Panc1 (cell line): ENCODE data around the gene TCF15. TPM values are rescaled to one million over a fixed set of nuclear protein-coding genes. Genes with fewer than 3 reads are reported as not detected.

Source experiments
- ATAC-seq: fragments of 200-7000 bp; cut with Tn5 transposase; 2 replicates; pipeline ENCODE4 v1.9.1; 2020; ENCODE audit warnings: mild to moderate bottlenecking, moderate library complexity
- BruUV-seq: library from RNA; stranded (reverse); fragments of 400-500 nt; replicated peaks from 2 replicates; lab custom pipeline; 2021; lab: Mats Ljungman, UMichigan
- CTCF ChIA-PET: fragments of 300-600 bp; sonication (Branson Sonifier 250); formaldehyde crosslinking; loops from one replicate; lab custom pipeline; 2022; ENCODE audit warnings: antibody characterized with exemption; lab: Charles Lee
- POLR2A ChIA-PET: fragments of 300-600 bp; sonication (Branson Sonifier 250); formaldehyde crosslinking; loops from one replicate; lab custom pipeline; 2022; ENCODE audit warnings: antibody characterized with exemption; lab: Charles Lee
- DNase-seq: peaks from one replicate; pipeline ENCODE4 v3.0.0-alpha.2; 2010; ENCODE audit warnings: low read depth, low spot score
- H3K27ac ChIP-seq: 2 replicates; pipeline ENCODE4 v1.5.1; 2011; ENCODE audit warnings: mild to moderate bottlenecking, low read length, inconsistent platforms
- H3K27me3 ChIP-seq: fragments of 200-500 bp; sonication (Bioruptor generic); 2 replicates; pipeline ENCODE4 v1.6.0; 2014; ENCODE audit warnings: low read length, inconsistent platforms; ENCODE audit not compliant: control insufficient read depth, insufficient read depth
- H3K36me3 ChIP-seq: fragments of 200-500 bp; sonication (Bioruptor generic); 2 replicates; pipeline ENCODE4 v1.5.1; 2014; ENCODE audit warnings: inconsistent platforms, mild to moderate bottlenecking, low read length, moderate library complexity; ENCODE audit not compliant: control insufficient read depth, insufficient read depth
- H3K4me1 ChIP-seq: 2 replicates; pipeline ENCODE4 v1.5.1; 2011; ENCODE audit warnings: inconsistent platforms, mild to moderate bottlenecking, low read length, moderate library complexity; ENCODE audit not compliant: control insufficient read depth, insufficient read depth
- H3K4me3 ChIP-seq, 2 experiments: 2 replicates each; pipeline ENCODE4 v1.5.1; 2011 to 2012; ENCODE audit warnings: low read depth in 2 of 2, low read length in 2 of 2, mild to moderate bottlenecking in 2 of 2, inconsistent platforms in 1 of 2, moderate library complexity in 1 of 2
- H3K9me3 ChIP-seq: fragments of 200-500 bp; sonication (Bioruptor generic); 2 replicates; pipeline ENCODE4 v1.5.1; 2014; ENCODE audit warnings: low read depth, mild to moderate bottlenecking, inconsistent platforms, low read length, moderate library complexity; ENCODE audit not compliant: control insufficient read depth, insufficient read depth
- POLR2AphosphoS5 ChIP-seq: IDR thresholded peaks from 2 replicates; pipeline ENCODE4 v1.6.1; 2012; ENCODE audit warnings: mild to moderate bottlenecking, low read depth, low read length, moderate library complexity
- SIN3A ChIP-seq: IDR thresholded peaks from 2 replicates; pipeline ENCODE4 v1.6.1; 2012; ENCODE audit warnings: low read depth, mild to moderate bottlenecking, low read length, moderate library complexity, borderline replicate concordance; ENCODE audit not compliant: insufficient read depth
- TCF7L2 ChIP-seq: IDR thresholded peaks from 2 replicates; pipeline ENCODE4 v1.6.1; 2011; ENCODE audit warnings: mild to moderate bottlenecking, low read depth, low read length, inconsistent platforms
- in situ Hi-C: cut with HindIII; loops from 2 replicates; pipeline ENCODE4 v1.10.0; 2016; ENCODE audit warnings: low sequenced_read_pairs, low pct_unique_long_range_greater_than_20kb
- intact Hi-C: fragments of 100-400 bp; cut with micrococcal nuclease; formaldehyde crosslinking; loops from one replicate; pipeline ENCODE4 v1.10.0; 2022; ENCODE audit not compliant: unreplicated experiment
- total RNA-seq: library from RNA; stranded (reverse); gene quantifications from one replicate; pipeline ENCODE4 v1.2.1, GENCODE V29; 2021; ENCODE audit not compliant: unreplicated experiment
- TF ChIP-seq, protein P1 (sequence below): fragments of 450-650 bp; IDR thresholded peaks from 2 replicates; pipeline ENCODE4 v1.5.1; 2017; ENCODE audit warnings: mild to moderate bottlenecking
- TF ChIP-seq, protein P2 (sequence below), 2 experiments: IDR thresholded peaks; 2 replicates each; pipeline ENCODE4 v1.6.1; 2011 to 2012; ENCODE audit warnings: low read depth in 2 of 2, control low read depth in 1 of 2, low read length in 1 of 2, mild to moderate bottlenecking in 1 of 2, moderate library complexity in 1 of 2; ENCODE audit not compliant: insufficient read depth in 1 of 2

The TCF15 gene
- total RNA-seq, 1 experiment from 2014 or later, result not detected

- no peak for ATAC-seq
Measured at GRCh38 chr20:563187-563586, 46.9 kb downstream of the TCF15 start.

DNA sequence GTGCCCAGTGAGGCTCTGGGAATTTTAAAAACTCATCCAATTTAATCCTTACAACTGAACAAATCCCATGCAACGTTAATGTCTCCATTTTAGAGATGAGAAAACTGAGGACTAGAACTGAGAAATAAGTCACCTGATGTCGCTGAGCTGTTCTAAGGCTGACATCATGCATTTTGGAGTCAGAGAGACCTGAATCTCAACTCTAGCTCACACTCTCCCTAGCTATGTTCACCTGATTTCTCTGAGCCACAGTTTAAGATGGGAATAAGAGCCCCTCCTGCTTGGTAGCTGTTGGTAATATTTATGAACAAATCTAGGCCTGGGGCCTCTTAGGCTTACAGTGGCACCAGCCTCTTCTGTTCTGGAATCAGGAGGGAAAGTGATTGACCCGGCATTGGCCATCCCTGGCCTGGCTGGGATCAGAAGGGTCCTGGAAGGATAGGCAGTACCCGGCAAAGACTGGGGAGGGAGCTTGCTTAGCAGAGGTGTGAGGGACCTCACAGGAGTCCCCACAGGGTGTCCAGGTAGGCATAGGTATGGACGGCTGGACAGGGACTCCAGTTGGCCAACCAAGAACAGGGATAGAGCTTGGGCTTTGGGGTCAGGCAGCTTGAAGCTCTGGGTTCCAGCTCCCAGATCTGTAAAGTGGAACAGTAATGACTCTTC lies 47.7 kb downstream of the TCF15 start:
- CTCF ChIA-PET, result interaction anchor here (0.7 to 2.7 kb wide), 3 partner anchors 9 to 83 kb away, joined by 3 to 20 read pairs (median 3); no protein-coding TSS in a partner anchor

More at GRCh38 chr20:563187-563586, 46.9 kb downstream of the TCF15 start:
- Histone ChIP-seq H3K27ac (no peak overlapping the region), H3K36me3 (no peaks in the 10 kb centered on the region), H3K4me1 (no peaks in the 10 kb centered on the region), H3K4me3 (no peak overlapping the region), H3K27me3 (no peaks in the 10 kb centered on the region), H3K9me3 (no peaks in the 10 kb centered on the region)
- intact Hi-C loops, result no loop called here
- DNase-seq, result no peak
- no peak for TF ChIP-seq POLR2AphosphoS5
- TF ChIP-seq, protein P1, sequence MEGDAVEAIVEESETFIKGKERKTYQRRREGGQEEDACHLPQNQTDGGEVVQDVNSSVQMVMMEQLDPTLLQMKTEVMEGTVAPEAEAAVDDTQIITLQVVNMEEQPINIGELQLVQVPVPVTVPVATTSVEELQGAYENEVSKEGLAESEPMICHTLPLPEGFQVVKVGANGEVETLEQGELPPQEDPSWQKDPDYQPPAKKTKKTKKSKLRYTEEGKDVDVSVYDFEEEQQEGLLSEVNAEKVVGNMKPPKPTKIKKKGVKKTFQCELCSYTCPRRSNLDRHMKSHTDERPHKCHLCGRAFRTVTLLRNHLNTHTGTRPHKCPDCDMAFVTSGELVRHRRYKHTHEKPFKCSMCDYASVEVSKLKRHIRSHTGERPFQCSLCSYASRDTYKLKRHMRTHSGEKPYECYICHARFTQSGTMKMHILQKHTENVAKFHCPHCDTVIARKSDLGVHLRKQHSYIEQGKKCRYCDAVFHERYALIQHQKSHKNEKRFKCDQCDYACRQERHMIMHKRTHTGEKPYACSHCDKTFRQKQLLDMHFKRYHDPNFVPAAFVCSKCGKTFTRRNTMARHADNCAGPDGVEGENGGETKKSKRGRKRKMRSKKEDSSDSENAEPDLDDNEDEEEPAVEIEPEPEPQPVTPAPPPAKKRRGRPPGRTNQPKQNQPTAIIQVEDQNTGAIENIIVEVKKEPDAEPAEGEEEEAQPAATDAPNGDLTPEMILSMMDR, result no peak
- TF ChIP-seq, protein P2, sequence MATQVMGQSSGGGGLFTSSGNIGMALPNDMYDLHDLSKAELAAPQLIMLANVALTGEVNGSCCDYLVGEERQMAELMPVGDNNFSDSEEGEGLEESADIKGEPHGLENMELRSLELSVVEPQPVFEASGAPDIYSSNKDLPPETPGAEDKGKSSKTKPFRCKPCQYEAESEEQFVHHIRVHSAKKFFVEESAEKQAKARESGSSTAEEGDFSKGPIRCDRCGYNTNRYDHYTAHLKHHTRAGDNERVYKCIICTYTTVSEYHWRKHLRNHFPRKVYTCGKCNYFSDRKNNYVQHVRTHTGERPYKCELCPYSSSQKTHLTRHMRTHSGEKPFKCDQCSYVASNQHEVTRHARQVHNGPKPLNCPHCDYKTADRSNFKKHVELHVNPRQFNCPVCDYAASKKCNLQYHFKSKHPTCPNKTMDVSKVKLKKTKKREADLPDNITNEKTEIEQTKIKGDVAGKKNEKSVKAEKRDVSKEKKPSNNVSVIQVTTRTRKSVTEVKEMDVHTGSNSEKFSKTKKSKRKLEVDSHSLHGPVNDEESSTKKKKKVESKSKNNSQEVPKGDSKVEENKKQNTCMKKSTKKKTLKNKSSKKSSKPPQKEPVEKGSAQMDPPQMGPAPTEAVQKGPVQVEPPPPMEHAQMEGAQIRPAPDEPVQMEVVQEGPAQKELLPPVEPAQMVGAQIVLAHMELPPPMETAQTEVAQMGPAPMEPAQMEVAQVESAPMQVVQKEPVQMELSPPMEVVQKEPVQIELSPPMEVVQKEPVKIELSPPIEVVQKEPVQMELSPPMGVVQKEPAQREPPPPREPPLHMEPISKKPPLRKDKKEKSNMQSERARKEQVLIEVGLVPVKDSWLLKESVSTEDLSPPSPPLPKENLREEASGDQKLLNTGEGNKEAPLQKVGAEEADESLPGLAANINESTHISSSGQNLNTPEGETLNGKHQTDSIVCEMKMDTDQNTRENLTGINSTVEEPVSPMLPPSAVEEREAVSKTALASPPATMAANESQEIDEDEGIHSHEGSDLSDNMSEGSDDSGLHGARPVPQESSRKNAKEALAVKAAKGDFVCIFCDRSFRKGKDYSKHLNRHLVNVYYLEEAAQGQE (IDR thresholded peaks at IDR 0.05; ENCODE audit: insufficient read depth in 1 of 2, low read depth in 2 of 2, low read length in 1 of 2), result no peak
- no peak for TF ChIP-seq TCF7L2
- no peak for TF ChIP-seq SIN3A
- ChIA-PET POLR2A (interaction anchor here (0.6 kb wide), 1 partner anchor 14 kb away, joined by 3 read pairs; no protein-coding TSS in a partner anchor), CTCF (interaction anchor here (0.7 to 2.7 kb wide), 2 partner anchors 83 to 87 kb away, joined by 3 to 20 read pairs; no protein-coding TSS in a partner anchor)
- no TSS peak for BruUV-seq
- in situ Hi-C loops, result no loop called here

More for the DNA sequence above, 47.7 kb downstream of the TCF15 start:
- in situ Hi-C loops, result no loop called here
- TF ChIP-seq, protein P2 (IDR thresholded peaks at IDR 0.05; ENCODE audit: insufficient read depth in 1 of 2, low read depth in 2 of 2, low read length in 1 of 2), result no peak
- TF ChIP-seq, protein P1, result no peak
- TF ChIP-seq SIN3A, result no peak
- no peak for TF ChIP-seq POLR2AphosphoS5
- TF ChIP-seq TCF7L2, result no peak
- POLR2A ChIA-PET, result interaction anchor here (0.6 kb wide), 1 partner anchor 14 kb away, joined by 3 read pairs; no protein-coding TSS in a partner anchor
- intact Hi-C loops, result no loop called here
- ATAC-seq (no peak), DNase-seq (no peak)
- Histone ChIP-seq H3K4me1 (no peaks in the 10 kb centered on the region), H3K27me3 (no peaks in the 10 kb centered on the region), H3K27ac (no peak overlapping the region), H3K9me3 (no peaks in the 10 kb centered on the region), H3K36me3 (no peaks in the 10 kb centered on the region), H3K4me3 (no peak overlapping the region)
- BruUV-seq, result no TSS peak
